GM04504 (cell line): ENCODE results near the gene DNAJB7.
"Not testable (repeated sequence)": the region's sequence is repeated elsewhere in the genome, so short reads cannot be mapped to it uniquely, and the experiment has no call there.

ENCODE experiments used
- DNase-seq: peaks from one replicate; pipeline ENCODE4 v3.0.0-alpha.2; 2012; ENCODE audit warnings: low read depth

Gene DNAJB7

GRCh38 chr22:40862013-40862412 is at the start of gene DNAJB7:
Gene DNAJB7 (minus strand): TSS chr22:40862113. CDS start chr22:40861994, 119 bp downstream.
- no peak for DNase-seq

DNA sequence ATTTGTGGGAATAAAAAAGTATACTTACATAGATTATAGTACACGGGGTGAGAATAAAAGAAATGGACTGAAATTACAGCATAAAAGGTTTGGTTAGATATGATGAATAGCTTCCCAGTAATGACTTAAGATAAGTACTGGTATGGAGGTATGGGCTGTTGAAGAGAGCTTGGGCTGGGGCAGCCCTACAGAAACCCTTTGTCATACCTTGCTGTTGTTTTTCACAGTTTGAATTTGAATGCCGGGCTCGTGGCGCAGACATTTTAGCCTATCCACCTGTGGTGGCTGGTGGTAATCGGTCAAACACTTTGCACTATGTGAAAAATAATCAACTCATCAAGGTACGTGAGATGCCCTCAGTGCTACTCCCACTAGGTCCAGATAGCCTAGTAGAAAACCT is 47.0 kb upstream of the DNAJB7 start:
- no peak for DNase-seq

GRCh38 chr22:40904101-40904500 is 42.2 kb upstream of the DNAJB7 start:
- DNase-seq, result no peak

DNA sequence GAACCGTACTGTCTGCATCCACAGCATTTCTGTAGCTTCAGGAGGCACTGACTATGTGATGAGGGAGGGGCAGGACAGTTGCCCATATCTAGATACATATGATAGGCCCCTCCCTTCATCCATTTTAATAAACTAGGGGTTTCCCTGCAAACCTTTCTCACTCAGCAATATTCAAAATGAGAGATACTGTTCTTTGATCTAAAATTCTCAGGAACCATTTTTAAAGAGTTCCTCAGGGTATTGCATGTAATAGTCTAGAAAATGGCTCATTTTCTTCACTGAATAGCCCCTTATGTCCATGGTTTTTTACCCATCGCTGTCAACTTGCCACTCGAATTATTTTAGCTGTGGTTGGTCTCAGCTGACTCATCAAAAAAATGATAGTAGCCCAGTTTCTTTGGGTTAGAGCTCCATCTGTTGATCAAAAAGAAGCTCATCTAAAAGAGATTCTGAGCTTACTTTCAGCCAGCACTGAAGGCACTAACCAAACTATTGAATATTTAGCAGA is 37.0 kb upstream of the DNAJB7 start:
- DNase-seq, result peak; percentile 37

DNA sequence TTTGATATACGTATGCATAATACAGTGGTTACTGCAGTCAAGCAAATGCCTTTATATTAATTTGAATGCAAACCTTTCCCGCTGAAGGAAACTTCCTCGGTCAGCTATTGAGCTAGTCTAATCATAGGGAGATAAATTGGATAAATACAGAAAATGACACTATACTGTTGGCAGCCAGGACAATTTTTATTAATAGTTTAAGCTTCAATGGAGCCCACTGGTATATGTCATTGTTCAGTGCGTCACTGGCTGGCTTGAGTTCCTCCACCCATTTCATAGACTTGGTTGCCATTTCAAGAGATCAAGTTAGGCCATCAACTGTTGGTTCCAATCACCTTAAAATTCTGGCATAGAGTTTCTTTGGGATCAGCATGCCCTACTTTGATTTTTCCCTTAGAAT is 32.5 kb upstream of the DNAJB7 start:
- DNase-seq, result no peak

DNA sequence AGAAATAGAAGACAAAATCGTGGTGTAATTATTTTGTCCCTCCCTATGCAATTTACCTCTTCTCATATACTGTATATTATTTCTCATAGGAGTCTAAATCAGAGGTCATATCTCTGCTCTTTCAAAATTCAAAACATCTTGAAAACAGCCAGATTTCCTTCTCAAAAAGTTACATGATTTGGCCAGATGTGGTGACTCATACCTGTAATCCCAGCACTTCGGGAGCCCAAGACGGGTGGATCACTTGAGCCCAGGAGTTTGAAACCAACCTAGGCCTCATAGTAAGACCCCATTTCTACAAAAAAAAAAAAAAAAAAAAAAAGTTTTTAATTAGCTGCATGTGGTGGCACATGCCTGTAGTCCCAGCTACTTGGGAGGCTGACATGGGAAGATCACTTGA is 29.0 kb upstream of the DNAJB7 start:
- DNase-seq, result peak; percentile 24

DNA sequence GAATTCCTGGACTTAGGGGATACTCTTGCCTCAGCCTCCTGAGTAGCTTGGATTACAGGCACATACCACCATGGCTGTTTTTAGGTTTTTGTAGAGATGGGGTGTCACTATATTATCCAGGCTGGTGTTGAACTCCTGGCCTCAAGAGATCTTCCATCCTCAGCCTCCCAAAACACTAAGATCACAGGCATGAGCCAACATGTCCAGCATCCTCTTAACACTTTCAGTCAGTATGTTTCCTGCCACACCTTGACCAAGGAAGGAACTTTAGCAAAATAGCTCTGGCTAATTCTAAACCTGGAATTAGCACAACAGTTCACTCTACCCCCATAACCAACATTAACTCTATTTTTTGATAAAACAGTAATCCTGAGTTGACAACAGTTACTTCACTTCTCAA is 27.2 kb upstream of the DNAJB7 start:
- no peak for DNase-seq

GRCh38 chr22:40878922-40879321 is 17.0 kb upstream of the DNAJB7 start:
- DNase-seq, result no peak

GRCh38 chr22:40877488-40877887 is 15.6 kb upstream of the DNAJB7 start:
- DNase-seq, result no peak

DNA sequence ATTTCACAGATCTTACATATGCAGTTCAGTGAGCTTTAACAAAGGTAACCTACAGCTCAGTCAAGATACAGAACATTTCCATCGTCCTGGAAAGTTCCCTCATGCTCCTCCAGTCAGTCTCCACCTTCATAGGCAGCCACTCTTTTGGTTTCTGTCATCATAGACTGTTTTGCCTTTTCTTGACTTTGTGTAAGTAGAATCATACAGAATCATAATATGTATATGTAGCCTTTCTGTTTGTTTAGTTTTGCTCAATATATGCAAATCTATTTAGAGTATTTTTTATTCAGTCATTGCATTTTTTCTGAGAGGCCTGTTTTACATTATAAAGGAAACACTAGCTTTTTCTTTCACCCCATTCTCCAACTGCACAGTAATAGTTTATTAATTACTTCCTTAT is 15.0 kb upstream of the DNAJB7 start:
- no peak for DNase-seq

GRCh38 chr22:40875111-40875510 is 13.2 kb upstream of the DNAJB7 start:
- no peak for DNase-seq

DNA sequence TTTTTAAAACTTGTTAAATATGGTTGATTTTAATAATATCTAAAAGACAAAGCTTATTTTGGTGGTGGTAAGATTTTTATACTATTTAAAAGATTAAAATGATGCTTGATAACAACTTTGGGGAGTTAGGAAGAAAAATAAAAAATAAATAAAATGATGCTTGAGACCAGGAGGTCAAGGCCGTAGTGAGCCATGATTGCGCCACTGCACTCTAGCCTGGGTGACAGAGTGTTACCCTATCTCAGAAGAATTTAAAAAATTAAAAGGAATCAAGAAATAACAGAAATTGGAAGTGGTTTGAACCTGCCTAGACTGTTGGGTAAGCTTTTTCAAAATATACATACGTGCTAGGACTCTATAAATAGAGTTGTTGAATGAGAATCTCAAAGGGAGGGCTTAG is 12.1 kb upstream of the DNAJB7 start:
- DNase-seq, result no peak

DNA sequence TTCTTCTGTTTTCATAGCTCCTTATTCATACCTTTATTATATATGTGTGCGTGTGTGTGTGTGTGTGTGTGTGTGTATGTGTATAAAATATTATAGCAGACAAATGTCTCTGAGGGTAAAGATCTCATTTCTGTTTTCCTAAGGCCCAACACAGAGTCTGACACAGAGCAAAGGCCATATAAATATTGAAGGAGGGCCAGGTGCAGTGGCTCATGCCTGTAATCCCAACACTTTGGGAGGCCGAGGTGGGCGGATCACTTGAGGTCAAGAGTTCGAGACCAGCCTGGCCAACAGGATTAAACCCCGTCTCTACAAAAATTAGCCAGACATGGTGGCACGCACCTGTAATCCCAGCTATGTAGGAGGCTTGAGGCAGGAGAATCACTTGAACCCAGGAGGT is 6.5 kb upstream of the DNAJB7 start:
- not testable (repeated sequence) for DNase-seq

DNA sequence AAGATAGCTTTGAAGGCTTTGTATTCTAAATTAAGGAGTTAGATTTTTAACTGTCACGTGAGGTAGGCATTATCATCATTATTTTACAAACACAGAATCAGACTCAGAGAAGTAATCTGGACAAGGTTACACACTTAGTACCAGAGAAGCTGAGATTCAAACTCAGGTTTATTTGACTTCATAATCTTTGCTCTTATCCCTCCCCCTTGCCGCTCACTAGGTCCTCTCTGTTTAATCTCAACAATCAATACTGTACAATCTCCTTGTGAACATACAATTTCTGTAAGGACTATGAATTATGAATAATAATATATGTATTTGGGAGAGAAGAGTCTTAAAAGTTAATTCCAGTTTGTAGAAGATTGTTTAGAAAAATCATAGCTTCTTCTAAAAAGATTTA is 5.2 kb upstream of the DNAJB7 start:
- no peak for DNase-seq

GRCh38 chr22:40862537-40862936 is 624 bp upstream of the DNAJB7 start:
- no peak for DNase-seq

GRCh38 chr22:40857309-40857855 is 4.5 kb downstream of the DNAJB7 start:
- DNase-seq, result no peak

- peak; percentile 92 for DNase-seq
Observed at GRCh38 chr22:40856513-40857308, 5.2 kb downstream of the DNAJB7 start, which contains the start of the genes ST13 and XPNPEP3. Gene ST13 (minus strand): TSS chr22:40856639. CDS start chr22:40856540, 99 bp downstream. Gene XPNPEP3 (plus strand): TSS chr22:40857148. CDS start chr22:40857182, 34 bp downstream.

GRCh38 chr22:40855979-40856512 is 5.9 kb downstream of the DNAJB7 start:
- no peak for DNase-seq

- DNase-seq, result no peak
Observed at GRCh38 chr22:40855071-40855978, 6.6 kb downstream of the DNAJB7 start.

DNA sequence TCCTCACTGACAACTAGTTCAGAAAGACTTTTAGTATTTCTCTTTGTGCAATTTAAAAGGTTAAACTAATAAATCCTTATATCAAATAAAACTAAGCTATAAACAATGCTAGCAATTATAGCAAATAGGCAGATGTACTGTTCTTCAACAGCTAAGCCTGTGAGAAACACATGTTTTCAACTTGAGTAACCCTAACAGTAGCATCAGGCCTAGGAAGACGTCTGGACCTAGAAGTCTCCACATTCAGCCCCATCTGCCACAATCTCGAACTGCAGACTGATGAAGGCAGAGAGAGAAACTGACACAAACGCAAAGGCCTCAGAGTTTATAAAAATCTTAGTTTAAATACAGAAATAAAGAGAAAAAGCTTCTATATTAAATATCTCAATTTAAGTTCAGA is 8.0 kb downstream of the DNAJB7 start:
- no peak for DNase-seq

DNA sequence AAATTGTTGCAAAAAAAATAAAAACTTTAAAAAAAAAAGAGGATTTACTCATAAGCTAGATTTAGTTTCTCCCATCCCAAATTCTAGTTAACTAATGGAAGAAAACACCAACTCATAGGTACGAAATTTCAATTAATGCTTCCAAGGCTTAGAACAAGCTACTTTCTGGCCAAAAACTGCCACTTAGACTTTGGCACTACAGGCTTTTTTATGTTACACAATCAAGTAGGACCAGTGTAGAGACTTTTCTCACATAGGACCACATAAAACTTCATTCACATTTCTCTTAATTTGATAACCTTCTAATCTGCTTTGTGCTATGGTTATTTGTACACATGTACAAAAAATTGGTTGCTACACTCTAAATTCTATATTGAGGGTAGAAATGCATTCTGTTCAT is 8.6 kb downstream of the DNAJB7 start:
- DNase-seq, result no peak

DNA sequence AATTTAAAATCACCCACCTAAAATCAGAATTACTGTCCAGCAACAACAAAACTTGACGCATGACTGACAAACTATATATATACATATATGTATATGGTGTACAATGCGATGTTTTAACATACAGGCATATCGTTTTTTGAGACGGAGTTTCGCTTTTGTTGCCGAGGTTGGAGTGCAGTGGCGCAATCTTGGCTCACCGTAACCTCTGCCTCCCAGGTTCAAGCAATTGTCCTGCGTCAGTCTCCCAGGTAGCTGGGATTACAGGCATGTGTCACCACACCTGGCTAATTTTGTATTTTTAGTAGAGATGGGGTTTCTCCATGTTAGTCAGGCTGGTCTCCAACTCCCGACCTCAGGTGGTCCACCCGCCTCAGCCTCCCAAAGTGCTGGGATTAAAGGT is 16.1 kb downstream of the DNAJB7 start:
- DNase-seq, result not testable (repeated sequence)
